GM18505 (cell line): ENCODE results near the gene WDR1.

ENCODE experiments used
- ATAC-seq: cut with Tn5 transposase; IDR thresholded peaks from one replicate; pipeline ENCODE4 v1.9.1; 2021; ENCODE audit not compliant: unreplicated experiment
- POLR2A ChIP-seq: IDR thresholded peaks from 4 replicates; pipeline ENCODE4 v1.6.1; 2011; ENCODE audit warnings: borderline replicate concordance; ENCODE audit not compliant: insufficient read depth, insufficient read length; ENCODE audit errors: extremely low read depth

WDR1 gene

DNA sequence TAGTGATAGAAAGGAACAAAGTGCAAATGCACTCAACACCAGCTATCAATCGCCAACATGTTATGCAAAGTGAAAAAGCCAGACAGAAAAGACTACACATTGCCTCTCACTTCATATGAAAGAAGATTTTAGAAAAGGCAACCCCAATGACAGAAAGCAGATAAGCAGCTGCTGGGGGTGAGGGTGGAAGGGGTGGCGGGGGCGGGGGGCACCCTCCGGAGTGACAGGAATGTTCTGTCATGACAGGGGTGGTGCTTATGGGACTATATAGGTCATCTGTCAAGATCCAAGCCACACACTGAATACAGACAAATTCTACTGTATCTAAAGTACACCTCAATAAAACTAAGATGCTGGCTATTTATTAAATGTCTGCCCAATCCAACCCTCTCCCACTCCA, 10.7 kb downstream of the WDR1 start:
- no peak for ATAC-seq
- no peak for TF ChIP-seq POLR2A

DNA sequence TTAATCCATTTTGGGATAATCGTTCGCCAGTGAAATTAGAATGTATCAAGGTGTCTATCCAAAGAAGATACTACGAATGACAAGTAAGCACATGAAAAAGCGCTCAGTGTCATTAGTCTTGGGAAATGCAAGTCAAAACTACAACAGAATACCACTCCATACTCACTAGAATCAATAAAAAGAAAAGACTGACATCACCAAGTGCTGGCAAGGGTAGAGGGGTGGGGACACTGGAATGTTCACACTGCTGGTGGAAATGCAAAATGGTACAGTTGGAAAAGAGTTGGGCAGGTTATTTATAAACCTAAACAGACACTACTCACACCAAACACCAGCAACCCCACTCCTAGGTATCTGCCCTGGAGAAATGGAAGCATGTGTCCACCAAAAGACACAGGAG, 11.2 kb downstream of the WDR1 start:
- no peak for ATAC-seq
- TF ChIP-seq POLR2A = no peak

DNA sequence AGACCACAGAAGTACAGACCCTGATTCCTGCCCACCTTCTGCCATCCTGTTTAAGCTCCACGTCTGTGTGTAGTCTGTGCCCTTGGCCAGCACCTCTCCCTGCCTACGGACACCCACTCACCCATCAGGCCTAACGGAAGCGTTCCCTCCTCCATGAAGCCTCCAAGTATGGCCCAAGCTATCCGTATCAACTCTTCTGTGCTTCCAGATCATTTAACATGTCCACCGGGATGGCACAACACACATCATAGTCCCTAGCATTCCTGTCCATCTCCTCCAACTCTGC, 11.7 kb downstream of the WDR1 start:
- TF ChIP-seq POLR2A = no peak
- no peak for ATAC-seq

DNA sequence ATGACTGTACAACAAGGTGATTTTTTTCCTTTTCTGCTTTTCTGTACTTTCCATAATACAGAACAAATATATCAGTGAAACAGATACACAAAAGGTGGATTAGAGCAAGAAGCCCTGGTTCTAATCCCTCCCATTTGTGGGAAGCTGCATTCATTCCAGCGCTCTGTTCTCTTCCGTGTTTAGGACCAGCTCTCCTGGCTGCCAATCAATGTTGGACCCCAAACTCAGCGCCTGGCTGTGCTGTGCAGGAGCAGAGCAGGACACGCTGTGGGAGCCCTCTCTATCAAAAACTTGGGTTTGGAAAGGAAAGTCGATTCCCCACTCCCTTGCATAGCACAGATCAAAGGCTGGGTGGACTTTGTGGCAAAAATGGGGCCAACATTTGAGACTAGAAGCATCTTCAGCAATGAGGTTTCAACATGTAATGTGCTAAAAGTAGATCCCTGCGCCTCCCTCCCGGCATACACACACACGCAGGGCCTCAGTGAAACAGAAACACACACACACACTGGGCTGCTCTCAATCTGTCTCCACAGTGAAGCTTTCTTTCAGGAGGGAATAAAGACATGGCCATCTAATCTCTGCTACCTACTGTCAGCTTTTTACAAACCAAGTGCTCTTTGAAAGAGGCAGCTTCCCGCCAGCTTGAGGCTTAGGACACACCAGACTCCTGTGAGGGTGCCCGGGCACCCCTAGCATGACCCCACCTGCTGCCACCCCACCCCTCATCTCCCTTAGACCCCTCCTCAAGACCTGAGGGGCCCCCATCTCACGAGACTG, 12.2 kb downstream of the WDR1 start:
- ATAC-seq = no peak
- TF ChIP-seq POLR2A = no peak

DNA sequence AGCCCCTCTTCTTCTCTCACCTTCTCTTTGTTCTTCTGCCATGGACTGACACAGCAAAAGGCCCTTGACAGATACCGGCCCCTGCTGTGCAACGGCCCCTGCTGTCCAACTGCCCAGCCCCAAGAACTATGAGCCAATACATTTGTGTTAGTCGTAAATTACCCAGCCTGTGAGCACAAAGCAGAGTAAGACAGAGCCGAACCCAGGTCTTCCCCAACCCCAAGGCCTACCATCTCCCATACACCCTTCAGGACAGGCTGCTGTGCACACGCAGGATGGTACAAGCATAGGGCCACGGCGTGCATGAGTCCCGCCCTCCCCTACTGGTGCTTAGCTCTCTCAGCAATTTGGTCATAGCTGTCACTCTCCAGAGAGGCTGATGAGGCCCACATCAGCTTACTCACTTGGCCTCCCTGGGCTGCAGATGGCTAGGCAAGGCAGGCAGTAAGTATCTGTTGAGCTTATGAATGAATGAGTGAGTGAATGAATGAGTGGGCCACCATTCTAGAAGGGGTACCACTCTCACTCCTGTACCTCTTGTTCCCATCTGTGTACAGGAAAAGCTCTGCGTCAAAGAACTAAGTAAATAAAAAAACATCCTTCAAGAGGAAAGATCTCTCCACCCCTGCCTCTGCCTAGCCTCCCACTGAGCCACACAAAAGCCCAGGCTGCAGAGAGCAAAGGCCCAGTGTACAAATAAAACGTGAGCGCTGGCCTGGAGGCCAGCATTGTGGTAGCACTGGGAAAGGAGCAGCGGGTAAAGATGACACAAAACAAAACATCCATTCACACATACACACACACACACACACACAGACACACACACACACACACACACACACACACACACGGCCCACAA, 13.9 kb downstream of the WDR1 start:
- ATAC-seq = no peak
- TF ChIP-seq POLR2A = no peak

DNA sequence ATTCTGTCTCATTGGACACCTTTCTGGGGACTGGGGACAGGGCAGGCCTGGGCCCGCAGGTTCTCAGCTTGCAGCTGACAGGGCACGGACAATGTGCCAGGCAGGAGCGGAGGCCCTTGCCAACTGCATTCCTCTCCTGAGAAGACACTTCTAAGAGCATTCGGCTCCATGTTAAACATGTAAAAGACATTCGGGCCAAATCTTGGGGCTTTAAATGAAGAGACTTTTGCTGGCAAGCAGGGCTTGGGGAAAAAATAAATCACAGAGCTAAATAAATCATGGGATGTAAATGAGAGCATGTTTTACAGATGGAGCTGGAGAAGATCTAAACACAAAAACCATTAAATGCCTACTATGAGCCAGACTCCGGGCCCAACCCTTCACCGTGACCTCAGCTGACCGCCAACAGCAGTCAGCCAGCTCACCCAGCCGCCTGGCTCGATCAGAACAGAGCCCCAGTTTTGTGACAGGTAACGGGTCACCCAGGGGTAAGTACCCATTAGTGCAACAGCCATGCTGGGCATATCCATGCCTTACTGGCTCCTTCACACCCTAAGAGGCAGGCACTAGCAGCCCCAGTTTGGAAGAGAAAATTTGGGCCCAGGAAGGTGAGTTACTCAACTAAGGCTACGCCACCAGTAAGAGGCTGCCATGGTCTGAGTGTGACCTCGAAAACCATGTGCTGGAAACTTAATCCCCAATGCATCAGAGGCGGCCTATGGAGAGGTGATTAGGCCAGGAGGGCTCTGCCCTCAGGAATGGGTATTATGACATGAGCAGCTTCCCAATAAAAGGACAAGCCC, 14.7 kb downstream of the WDR1 start:
- no peak for TF ChIP-seq POLR2A
- no peak for ATAC-seq

DNA sequence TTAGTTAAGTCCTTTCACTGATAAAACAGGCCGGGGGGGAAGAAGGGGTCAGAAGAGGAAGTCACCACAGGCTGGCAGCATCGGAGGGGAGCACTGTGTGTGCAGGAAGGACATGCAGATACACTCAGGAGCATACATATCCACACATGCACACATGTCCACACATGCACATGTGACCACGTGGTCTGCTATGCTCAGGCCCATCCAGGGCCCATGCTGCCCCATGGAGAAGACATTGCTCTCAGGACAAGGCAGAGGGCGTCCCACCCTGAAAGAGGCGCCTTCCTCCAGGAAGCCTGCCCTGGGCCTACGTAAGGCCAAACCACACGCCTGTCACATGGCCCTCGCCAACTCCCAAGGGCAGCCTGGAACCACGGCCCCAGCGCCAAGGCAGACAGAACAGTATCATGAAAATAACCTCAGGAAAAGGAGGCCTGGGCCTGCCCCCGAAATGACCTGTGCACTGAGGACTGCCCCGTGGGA, 15.8 kb downstream of the WDR1 start:
- peak; percentile 34 for TF ChIP-seq POLR2A
- ATAC-seq = no peak

DNA sequence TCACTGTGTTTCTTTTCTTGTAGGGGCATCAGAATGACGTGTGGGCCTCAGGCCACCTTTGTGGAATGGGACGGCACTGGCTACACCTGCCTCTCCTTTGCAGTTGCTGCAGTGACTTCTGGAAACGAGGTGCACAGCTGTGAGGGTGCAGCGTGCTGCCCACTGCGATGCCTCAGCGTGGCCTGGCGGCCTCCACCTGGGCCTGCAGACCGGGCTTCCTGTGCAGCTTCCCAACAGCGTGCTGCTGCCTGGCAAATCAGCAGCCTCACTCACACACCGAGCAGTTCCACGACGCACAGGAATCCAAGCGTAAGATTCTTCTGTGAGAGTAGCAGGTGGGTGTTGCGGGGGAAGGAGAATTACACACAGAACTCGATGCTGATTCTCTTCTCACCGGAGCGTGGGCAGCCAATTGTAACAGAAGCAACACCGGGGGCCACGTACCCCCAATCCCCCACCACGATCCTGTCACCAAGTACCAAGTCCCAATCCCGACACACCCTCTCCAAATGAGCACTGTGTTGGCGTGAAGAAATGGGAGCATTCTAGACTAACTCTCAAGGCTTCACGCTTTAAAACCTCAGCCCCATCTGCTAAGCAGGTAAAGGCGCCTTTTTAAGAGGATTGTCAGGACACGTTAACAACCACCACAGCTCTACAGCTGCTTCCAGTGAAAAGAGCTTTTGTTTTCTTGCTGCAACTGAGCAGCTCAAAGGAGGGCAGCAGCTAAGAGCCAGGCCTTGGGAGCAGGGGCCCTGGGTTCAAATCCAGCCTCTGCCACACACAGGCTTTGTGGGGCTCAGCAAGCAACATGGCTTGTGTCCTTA, 16.9 kb downstream of the WDR1 start:
- no peak for TF ChIP-seq POLR2A

DNA sequence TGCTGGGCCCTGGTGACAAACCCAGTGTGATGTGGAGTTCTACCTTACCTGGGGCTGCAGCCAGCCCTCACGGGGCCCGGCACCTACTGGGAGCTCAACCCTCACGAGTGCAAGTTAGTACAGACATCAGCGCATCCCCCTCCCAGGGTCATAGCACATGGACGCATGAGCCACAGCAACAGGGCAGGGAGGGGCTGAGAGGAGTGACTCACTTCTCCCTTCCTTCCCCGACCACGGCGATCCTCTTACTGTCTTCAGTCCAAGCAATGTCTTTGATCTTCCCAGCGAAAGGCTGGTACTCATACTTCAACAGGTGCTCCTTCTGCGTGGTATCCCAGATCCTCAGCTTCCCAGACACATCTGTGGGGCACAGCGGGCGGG, 17.8 kb downstream of the WDR1 start:
- no peak for TF ChIP-seq POLR2A
- ATAC-seq = no peak

More for the DNA sequence above, 16.9 kb downstream of the WDR1 start:
- ATAC-seq = no peak

DNA sequence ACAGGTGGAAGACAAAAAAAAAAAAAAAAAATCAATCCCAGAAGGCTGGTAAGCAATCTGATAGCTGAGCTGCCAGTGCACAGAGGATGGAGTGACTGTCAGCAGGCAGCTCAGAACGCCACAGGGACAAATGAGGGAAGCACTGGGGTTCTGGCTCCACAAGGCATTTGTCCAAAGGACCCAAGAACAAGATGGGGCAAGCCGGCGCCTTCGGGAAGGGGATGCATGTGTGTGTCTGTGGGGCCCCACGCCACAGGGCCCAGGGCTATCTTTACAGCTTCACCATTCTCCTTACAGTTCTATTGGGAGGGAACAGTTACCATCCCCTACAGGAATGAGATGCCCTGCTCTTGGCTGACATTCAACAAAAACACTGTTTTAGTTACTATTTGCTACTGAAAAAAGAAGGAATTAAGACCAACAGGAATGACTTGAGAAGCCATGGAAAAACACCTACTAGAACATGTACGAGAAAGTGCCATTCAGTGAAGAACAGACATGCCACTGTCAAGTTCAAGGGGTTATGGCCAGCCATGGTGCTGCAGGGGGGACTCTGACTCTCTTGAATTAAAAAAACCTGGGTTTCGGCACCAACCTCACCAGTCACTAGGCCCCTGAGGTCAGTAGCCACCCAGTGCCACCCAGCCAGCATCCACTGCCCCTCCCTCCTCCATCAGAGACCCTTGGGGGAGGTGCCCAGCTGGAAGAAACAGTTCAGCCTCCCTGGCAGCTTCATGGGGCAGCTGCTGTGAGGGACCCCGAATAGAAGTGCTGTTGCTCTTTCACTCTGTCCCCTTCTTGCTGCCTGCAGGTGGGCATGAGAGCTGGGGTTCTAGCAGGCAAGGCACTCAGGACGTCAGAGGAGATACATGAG, 18.5 kb downstream of the WDR1 start:
- no peak for TF ChIP-seq POLR2A

DNA sequence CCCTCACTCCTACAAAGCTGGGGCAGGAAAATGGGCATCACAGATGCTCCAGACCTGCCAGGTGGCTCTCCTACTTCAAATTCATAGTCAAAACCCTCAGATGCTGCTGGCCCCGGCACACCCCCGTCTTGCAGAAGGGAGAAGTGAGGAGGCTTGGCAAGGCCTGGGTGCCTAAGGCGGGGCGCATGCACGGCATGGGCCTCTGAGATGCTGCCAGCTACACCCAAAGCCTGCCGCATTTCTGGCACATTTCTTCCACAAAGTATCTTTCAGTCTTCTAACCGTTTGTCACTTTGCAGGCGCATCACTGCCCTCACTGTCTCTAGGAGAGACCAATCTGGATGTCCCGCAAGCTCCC, 19.6 kb downstream of the WDR1 start:
- TF ChIP-seq POLR2A = no peak

More for the DNA sequence above, 18.5 kb downstream of the WDR1 start:
- ATAC-seq = no peak

DNA sequence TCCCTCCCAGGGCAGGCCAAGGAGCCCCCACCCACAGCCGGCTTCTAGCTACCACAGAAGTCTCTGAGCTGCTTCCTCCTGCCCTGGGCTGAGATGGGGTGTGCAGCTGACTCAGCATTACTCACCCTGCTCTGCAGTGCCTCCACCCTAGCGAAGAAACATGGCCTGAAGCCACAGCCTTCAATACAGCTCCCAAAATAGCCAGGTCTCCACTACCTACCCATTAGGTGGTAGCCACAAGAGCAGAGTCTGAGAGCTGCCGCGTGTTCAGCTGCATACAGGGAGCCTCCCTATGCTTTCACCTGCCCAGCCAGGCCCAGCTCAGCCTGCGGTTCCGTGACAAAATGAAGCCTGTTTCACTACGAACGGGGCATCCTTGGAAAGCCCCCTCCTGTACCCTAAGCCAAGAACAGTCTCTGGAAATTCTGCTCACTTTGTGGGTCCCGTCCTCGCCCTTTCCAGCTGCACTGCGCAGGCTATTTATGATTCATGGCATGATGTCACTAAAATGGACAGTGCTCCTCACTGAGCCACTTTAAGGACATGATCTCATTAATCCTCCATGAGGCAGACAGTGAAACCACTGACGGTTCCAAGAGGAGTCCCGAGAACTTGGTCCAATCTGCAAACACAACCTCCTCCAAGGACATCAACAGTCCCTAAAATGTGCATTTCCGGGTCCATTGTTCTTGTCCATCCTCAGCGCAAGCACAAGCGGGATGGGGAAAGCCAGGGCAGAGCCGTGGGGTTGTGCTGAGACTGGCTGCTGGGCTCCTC, 20.2 kb downstream of the WDR1 start:
- ATAC-seq = peak; percentile 85
- no peak for TF ChIP-seq POLR2A

More for the DNA sequence above, 19.6 kb downstream of the WDR1 start:
- ATAC-seq = no peak
